Panc1 (cell line): Measurements from ENCODE around the gene GDPD5.

Experiments
- SIN3A ChIP-seq: IDR thresholded peaks from 2 replicates; pipeline ENCODE4 v1.6.1; 2012; ENCODE audit warnings: low read depth, mild to moderate bottlenecking, low read length, moderate library complexity, borderline replicate concordance; ENCODE audit not compliant: insufficient read depth
- TF ChIP-seq, protein P1 (sequence below): fragments of 450-650 bp; IDR thresholded peaks from 2 replicates; pipeline ENCODE4 v1.5.1; 2017; ENCODE audit warnings: mild to moderate bottlenecking
- TF ChIP-seq, protein P2 (sequence below), 2 experiments: IDR thresholded peaks; 2 replicates each; pipeline ENCODE4 v1.6.1; 2011 to 2012; ENCODE audit warnings: low read depth in 2 of 2, control low read depth in 1 of 2, low read length in 1 of 2, mild to moderate bottlenecking in 1 of 2, moderate library complexity in 1 of 2; ENCODE audit not compliant: insufficient read depth in 1 of 2

DNA sequence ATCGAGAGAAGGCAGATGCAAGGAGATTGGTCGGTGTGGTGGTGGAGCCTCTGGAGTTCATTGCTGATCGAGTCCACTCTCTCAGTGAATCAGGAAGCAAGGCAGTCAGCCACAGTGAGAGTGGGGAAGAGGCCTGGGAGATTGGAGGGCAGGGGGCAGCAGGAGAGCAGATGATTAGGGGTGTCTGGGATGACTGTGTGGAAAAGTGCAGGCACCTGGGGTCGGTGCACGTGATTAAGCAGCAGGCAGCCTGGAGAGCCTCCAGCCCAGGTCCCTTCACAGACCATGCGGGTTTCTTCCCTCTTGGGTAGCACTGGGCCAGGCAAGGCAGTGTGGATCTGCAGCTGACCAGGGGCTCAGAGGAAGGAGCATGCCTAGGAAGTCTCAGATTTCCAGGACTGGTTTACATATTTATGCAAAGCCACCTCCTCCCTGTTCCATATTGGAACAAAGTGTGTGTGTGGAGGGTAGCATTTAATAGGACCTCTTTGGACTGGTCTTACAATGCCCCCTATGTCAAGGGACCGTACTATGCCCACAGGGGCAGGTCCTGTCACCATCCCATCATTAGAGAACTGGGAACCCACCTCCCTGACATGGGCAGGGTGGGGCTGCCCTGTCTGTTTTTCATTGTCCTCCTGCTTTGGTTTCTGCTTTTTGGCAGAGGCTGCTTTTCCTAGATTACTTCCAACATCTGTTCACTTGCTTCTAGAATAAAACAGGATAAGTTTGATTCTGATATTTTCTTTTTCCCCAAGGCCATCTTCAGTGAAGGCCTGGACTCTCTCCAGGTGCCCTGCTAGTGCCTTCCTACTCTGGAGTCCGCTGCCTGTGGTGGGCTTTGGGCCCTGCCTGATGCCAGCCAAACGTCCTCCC lies 14.0 kb upstream of the GDPD5 start:
- TF ChIP-seq, protein P1, sequence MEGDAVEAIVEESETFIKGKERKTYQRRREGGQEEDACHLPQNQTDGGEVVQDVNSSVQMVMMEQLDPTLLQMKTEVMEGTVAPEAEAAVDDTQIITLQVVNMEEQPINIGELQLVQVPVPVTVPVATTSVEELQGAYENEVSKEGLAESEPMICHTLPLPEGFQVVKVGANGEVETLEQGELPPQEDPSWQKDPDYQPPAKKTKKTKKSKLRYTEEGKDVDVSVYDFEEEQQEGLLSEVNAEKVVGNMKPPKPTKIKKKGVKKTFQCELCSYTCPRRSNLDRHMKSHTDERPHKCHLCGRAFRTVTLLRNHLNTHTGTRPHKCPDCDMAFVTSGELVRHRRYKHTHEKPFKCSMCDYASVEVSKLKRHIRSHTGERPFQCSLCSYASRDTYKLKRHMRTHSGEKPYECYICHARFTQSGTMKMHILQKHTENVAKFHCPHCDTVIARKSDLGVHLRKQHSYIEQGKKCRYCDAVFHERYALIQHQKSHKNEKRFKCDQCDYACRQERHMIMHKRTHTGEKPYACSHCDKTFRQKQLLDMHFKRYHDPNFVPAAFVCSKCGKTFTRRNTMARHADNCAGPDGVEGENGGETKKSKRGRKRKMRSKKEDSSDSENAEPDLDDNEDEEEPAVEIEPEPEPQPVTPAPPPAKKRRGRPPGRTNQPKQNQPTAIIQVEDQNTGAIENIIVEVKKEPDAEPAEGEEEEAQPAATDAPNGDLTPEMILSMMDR = no peak
- TF ChIP-seq, protein P2, sequence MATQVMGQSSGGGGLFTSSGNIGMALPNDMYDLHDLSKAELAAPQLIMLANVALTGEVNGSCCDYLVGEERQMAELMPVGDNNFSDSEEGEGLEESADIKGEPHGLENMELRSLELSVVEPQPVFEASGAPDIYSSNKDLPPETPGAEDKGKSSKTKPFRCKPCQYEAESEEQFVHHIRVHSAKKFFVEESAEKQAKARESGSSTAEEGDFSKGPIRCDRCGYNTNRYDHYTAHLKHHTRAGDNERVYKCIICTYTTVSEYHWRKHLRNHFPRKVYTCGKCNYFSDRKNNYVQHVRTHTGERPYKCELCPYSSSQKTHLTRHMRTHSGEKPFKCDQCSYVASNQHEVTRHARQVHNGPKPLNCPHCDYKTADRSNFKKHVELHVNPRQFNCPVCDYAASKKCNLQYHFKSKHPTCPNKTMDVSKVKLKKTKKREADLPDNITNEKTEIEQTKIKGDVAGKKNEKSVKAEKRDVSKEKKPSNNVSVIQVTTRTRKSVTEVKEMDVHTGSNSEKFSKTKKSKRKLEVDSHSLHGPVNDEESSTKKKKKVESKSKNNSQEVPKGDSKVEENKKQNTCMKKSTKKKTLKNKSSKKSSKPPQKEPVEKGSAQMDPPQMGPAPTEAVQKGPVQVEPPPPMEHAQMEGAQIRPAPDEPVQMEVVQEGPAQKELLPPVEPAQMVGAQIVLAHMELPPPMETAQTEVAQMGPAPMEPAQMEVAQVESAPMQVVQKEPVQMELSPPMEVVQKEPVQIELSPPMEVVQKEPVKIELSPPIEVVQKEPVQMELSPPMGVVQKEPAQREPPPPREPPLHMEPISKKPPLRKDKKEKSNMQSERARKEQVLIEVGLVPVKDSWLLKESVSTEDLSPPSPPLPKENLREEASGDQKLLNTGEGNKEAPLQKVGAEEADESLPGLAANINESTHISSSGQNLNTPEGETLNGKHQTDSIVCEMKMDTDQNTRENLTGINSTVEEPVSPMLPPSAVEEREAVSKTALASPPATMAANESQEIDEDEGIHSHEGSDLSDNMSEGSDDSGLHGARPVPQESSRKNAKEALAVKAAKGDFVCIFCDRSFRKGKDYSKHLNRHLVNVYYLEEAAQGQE (IDR thresholded peaks at IDR 0.05; ENCODE audit: insufficient read depth in 1 of 2, low read depth in 2 of 2, low read length in 1 of 2) = no peak
- TF ChIP-seq SIN3A = no peak
